Medulla oblongata (tissue), 1 donor: ENCODE measurements around the gene AOC3.

Experiments
- DNase-seq: peaks from one replicate; pipeline ENCODE4 v3.0.0-alpha.2; 2015; ENCODE audit errors: extremely low spot score

AOC3 gene

GRCh38 chr17:42850954-42851353, at the start of gene AOC3:
TSS of gene AOC3 (plus strand) at chr17:42851199. CDS start at chr17:42851344, 145 bp downstream.
- DNase-seq, result no peak

- no peak for DNase-seq
These were observed 47.7 kb upstream of the AOC3 start for GRCh38 chr17:42803074-42803883.

GRCh38 chr17:42804918-42805367, 46.1 kb upstream of the AOC3 start:
- DNase-seq, result no peak

DNA sequence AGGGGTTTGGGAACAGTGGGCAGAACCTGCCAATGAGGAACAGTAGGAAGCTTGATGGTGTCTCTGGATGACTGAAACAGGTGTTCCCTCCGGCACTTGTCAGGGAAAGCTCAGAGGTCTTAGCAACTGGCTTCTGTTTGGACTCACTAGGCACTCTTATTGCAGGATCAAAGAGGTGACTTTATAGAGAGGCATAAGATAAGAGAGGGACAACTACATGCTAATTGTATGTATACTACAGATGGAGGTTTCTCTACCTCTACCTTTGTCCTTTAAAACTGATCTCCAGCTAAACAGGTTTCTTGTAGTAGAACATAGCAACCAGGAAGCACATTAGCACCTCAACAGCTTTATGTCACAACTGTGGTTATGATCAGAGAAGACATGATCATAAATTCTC, 44.8 kb upstream of the AOC3 start:
- DNase-seq, result no peak

- DNase-seq, result peak; percentile 24
These were observed 41.7 kb upstream of the AOC3 start for GRCh38 chr17:42809250-42809649.

DNA sequence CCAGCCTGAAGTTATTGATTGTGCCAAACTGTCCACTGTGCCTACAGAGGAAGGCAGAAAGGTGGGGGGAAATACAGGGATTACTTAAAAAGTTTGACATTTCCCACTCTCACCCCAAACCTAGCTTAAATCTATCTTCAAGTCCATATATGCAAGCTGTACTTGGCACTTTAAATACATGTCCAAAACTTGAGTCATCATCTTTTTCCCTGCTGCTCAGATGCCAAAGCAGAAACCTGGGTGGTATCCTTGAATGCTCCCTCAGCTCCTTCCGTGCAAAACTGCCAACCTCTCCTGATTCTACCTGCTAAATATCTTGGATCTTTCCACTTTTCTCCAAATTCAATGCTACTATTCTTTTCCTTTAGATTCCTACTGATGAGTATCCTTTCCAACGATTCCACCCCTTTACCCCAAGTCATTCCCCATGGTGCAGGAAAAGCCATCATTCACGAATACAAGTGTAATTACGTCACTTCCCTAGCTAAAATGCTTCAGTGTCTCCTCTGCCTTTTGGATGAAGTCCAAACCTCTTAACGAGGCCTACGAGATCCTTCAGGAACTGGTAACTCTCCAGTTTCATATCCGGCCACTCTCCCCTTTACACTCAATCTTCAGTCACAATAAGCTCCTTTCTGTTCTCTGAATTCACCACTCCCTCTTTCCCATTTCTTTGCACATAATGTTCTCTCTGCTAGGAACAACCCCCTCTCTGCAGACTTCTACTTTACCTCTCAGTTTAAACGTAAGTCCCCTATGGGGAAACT, 36.2 kb upstream of the AOC3 start:
- DNase-seq, result no peak

GRCh38 chr17:42817866-42818265, 33.1 kb upstream of the AOC3 start:
- DNase-seq, result no peak

- no peak for DNase-seq
These were observed 32.6 kb upstream of the AOC3 start for GRCh38 chr17:42818379-42818778.

- DNase-seq, result peak; percentile 14
These were observed 31.0 kb upstream of the AOC3 start for GRCh38 chr17:42819939-42820535.

GRCh38 chr17:42821176-42821575, 29.8 kb upstream of the AOC3 start:
- DNase-seq, result no peak

GRCh38 chr17:42827472-42827871, 23.5 kb upstream of the AOC3 start:
- no peak for DNase-seq

GRCh38 chr17:42830971-42831370, 20.0 kb upstream of the AOC3 start:
- no peak for DNase-seq

GRCh38 chr17:42832213-42832933, 18.6 kb upstream of the AOC3 start:
- DNase-seq, result no peak

DNA sequence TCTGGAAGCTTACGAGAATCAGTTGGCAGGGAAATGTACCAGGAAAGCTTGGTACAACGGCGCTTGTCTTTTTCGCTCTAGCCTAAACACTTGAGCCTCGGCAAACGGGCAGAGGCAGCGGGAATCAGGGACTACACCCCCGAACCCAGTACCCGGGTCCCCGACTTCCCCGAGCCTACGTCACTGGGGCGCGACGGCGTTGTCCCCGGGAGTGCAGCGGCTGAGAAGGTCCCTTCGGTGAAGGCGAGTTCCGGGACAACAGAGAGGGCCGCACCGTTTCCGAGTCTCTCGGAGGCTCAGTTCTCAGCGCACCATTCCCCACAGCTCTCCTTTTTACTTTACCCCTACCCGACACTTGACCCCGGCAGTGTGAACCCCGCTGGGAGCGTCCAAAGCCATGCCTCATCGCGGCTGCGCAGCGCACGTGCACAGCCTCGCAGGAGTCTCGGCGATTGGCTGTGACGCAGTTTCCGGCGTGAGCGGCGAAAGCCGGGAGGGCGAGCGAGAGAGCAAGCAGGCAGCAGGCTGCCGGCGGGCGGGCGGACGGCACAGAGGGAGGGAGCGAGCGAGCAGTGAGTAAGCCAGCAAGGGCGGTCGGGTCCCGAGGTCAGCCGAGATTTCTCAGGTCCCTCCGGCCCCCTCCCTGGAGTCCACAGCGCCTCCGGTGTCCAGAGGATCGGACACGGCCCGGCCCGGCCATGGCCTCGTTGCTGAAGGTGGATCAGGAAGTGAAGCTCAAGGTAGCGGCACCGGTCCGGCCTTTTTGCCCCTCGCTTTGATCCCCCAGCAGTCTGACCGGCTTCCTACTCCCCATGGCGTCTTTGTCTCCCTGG, 17.8 kb upstream of the AOC3 start, which contains the start of gene PSME3:
PSME3 (plus strand) TSS at position 464 of the 833 bp plus-strand sequence; CDS start at position 699, 235 bp downstream.
- peak; percentile 92 for DNase-seq

- no peak for DNase-seq
These were observed 17.1 kb upstream of the AOC3 start for GRCh38 chr17:42833767-42834422.

DNA sequence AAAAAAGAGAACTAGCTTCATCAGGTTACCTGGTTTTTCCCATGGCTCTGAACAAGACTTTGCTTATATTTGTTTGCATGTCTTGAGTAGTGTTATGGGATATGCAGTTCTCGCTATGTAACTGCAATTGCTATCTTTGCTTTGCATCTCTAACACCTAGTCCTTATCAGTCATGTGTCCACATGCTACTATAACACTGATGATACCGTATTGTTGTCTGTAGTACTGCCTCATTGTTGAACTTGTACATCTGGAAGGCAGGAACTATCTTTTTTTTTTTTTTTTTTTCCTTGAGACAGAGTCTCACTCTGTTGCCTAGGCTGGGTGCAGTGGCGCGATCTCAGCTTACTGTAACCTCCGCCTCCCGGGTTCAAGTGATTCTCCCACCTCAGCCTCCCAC, 15.3 kb upstream of the AOC3 start:
- no peak for DNase-seq

DNA sequence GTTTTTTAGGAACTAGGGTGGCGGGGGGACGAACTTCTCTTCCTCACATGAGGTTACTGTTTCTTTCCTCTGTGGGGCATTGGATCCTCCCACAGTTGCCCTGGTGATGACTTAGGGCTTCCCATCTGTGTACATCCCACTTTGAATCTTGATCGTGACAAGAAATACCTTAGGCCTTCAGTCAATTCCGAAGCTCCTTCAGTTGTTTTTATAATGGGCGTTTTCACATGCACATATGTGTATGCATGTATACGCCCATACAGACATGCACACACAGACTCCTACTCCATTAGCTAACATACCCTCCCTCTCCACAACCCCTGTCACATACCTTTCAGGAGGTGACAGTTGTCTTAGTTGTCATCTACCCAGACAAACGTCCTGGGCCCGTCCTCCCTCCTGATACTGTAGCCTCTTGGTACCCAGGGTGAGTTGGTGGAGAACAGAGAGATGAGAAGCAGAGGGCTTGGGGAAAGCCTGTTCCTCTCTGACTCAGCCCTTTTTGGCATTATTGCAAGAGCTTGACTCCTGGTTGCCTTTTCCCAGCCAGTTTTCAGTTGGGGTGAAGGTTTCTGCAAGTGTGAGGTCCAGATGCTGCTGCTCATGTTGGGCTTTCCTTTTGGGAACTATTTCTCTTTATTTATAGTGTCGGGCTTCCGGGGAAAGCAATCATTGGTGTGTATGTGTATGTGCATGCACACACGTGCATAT, 8.9 kb upstream of the AOC3 start:
- DNase-seq, result no peak

GRCh38 chr17:42843358-42843934, 7.6 kb upstream of the AOC3 start:
- DNase-seq, result peak; percentile 65

GRCh38 chr17:42844271-42844670, 6.7 kb upstream of the AOC3 start, which contains the start of gene AOC2:
TSS of gene AOC2 (plus strand) at chr17:42844580. CDS start at chr17:42844627, 47 bp downstream.
- no peak for DNase-seq
